HT1080 (cell line): ENCODE measurements around the gene KRTAP2-1. TPM values are rescaled to one million over a fixed set of nuclear protein-coding genes. Genes with fewer than 3 reads are reported as not detected.
A peak's percentile ranks its signal among the peaks of the same experiment; 100 is the strongest.
"Not testable (repeated sequence)": the region's sequence is repeated elsewhere in the genome, so short reads cannot be mapped to it uniquely, and the experiment has no call there.

Experiments
- DNase-seq: peaks from one replicate; pipeline ENCODE4 v3.0.0-alpha.2; 2015; ENCODE audit warnings: low read depth
- total RNA-seq: library from RNA; depleted of rRNA; stranded (reverse); fragments of >200 nt; shearing (Covaris generic); gene quantifications from 2 replicates; pipeline ENCODE4 v1.2.3, GENCODE V29; 2014

KRTAP2-1 gene
- total RNA-seq, 1 experiment from 2014 or later: 2.0 TPM

- DNase-seq: no peak
Observed at GRCh38 chr17:41058741-41059140, 11.6 kb upstream of the KRTAP2-1 start.

GRCh38 chr17:41057547-41057946 lies 10.4 kb upstream of the KRTAP2-1 start:
- DNase-seq: no peak

- DNase-seq: not testable (repeated sequence)
Observed at GRCh38 chr17:41055130-41055529, 8.0 kb upstream of the KRTAP2-1 start, which contains the start of gene KRTAP2-2. KRTAP2-2 (minus strand) TSS chr17:41055230; CDS start chr17:41055211, 19 bp downstream.

GRCh38 chr17:41054556-41054955 lies 7.4 kb upstream of the KRTAP2-1 start:
- not testable (repeated sequence) for DNase-seq

GRCh38 chr17:41054025-41054424 lies 6.9 kb upstream of the KRTAP2-1 start:
- no peak for DNase-seq

- no peak for DNase-seq
Observed at GRCh38 chr17:41052566-41052965, 5.5 kb upstream of the KRTAP2-1 start.

- DNase-seq: peak; percentile 68
Observed at GRCh38 chr17:41049110-41049509, 2.0 kb upstream of the KRTAP2-1 start.

GRCh38 chr17:41048441-41048840 lies 1.3 kb upstream of the KRTAP2-1 start:
- peak; percentile 26 for DNase-seq

GRCh38 chr17:41042953-41043352 lies 4.2 kb downstream of the KRTAP2-1 start:
- DNase-seq: no peak

GRCh38 chr17:41040783-41041571 lies 6.1 kb downstream of the KRTAP2-1 start, which contains the start of gene KRTAP1-1:
KRTAP1-1 (minus strand) TSS chr17:41041450; CDS start chr17:41041397, 53 bp downstream.
- DNase-seq: not testable (repeated sequence)

- no peak for DNase-seq
Observed at GRCh38 chr17:41037853-41038350, 9.2 kb downstream of the KRTAP2-1 start.

GRCh38 chr17:41034346-41034935 lies 12.7 kb downstream of the KRTAP2-1 start, which contains the start of gene KRTAP1-3:
KRTAP1-3 (minus strand) TSS chr17:41034874; CDS start chr17:41034821, 53 bp downstream.
- DNase-seq: not testable (repeated sequence)

- no peak for DNase-seq
Observed at GRCh38 chr17:41029633-41030245, 17.4 kb downstream of the KRTAP2-1 start, which contains the start of gene KRTAP1-4. KRTAP1-4 (minus strand) TSS chr17:41030195; CDS start chr17:41030078, 117 bp downstream.

- no peak for DNase-seq
Observed at GRCh38 chr17:41026715-41027471, 20.2 kb downstream of the KRTAP2-1 start, which contains the start of gene KRTAP1-5. KRTAP1-5 (minus strand) TSS chr17:41027208; CDS start chr17:41027155, 53 bp downstream.

GRCh38 chr17:41024697-41025096 lies 22.4 kb downstream of the KRTAP2-1 start:
- DNase-seq: no peak

- DNase-seq: no peak
Observed at GRCh38 chr17:41020336-41020735, 26.8 kb downstream of the KRTAP2-1 start.

GRCh38 chr17:41019415-41019814 lies 27.7 kb downstream of the KRTAP2-1 start:
- no peak for DNase-seq

GRCh38 chr17:41018541-41018940 lies 28.6 kb downstream of the KRTAP2-1 start:
- DNase-seq: no peak

- DNase-seq: no peak
Observed at GRCh38 chr17:41016578-41017215, 30.4 kb downstream of the KRTAP2-1 start.

GRCh38 chr17:41015454-41015853 lies 31.7 kb downstream of the KRTAP2-1 start:
- DNase-seq: no peak
